Prostate gland (tissue), 2 donors: ENCODE results near the gene SLC22A3. TPM values are rescaled to one million over a fixed set of nuclear protein-coding genes. Genes with fewer than 3 reads are reported as not detected.

ENCODE experiments used
- DNase-seq: peaks from one replicate; pipeline ENCODE4 v3.0.0-alpha.2; 2019; ENCODE audit warnings: low spot score
- H3K27ac ChIP-seq, 2 donors: fragments of 200-600 bp; sonication (generic); 2 replicates each; pipeline ENCODE4 v1.5.1; 2017 to 2019
- H3K27me3 ChIP-seq: fragments of 200-600 bp; sonication (generic); replicated peaks from 2 replicates; pipeline ENCODE4 v1.5.1; 2019; ENCODE audit not compliant: insufficient read depth
- H3K36me3 ChIP-seq, 2 donors: fragments of 200-600 bp; sonication (generic); 1 replicate in 1 of 2; 2 replicates in 1 of 2; pipeline versions ENCODE4 v1.5.1 to v1.8.1; 2017 to 2019
- H3K4me1 ChIP-seq: fragments of 200-600 bp; sonication (generic); replicated peaks from 2 replicates; pipeline ENCODE4 v1.5.1; 2019
- H3K4me3 ChIP-seq, 2 donors: fragments of 200-600 bp; sonication (generic); 2 replicates each; pipeline ENCODE4 v1.5.1; 2017 to 2019
- H3K9me3 ChIP-seq: fragments of 200-600 bp; sonication (generic); 2 replicates; pipeline ENCODE4 v1.5.1; 2017
- POLR2A ChIP-seq: fragments of 450-650 bp; IDR thresholded peaks from one replicate; pipeline ENCODE4 v1.6.1; 2016; ENCODE audit warnings: antibody characterized with exemption, mild to moderate bottlenecking
- POLR2AphosphoS5 ChIP-seq: sonication (generic); formaldehyde crosslinking; IDR thresholded peaks from one replicate; pipeline ENCODE4 v1.6.1; 2017; ENCODE audit warnings: antibody characterized with exemption
- WGBS: methylation state at CpG from one replicate; pipeline ENCODE4 v1.1.5; 2018; 5-methylcytosine and 5-hydroxymethylcytosine counted together
- intact Hi-C: fragments of 100-400 bp; cut with DNase I; formaldehyde crosslinking; loops from one replicate; pipeline ENCODE4 v1.14.2; 2022
- total RNA-seq, 2 donors: library from RNA; depleted of rRNA; stranded (reverse); fragments of >200 nt; gene quantifications; one replicate each; pipeline ENCODE4 v1.1.0, GENCODE V29; 2016
- TF ChIP-seq, protein P1 (sequence below), 4 experiments: fragments of 200-600 bp in 2 of 4; fragments of 450-650 bp in 2 of 4; sonication (generic) in 2 of 4; IDR thresholded peaks; 1 replicate in 3 of 4; 2 replicates in 1 of 4; pipeline ENCODE4 v1.5.1; 2016 to 2019; ENCODE audit warnings: antibody characterized with exemption in 4 of 4, mild to moderate bottlenecking in 2 of 4, moderate library complexity in 2 of 4

The SLC22A3 gene
- total RNA-seq, 2 donors from 2014 or later: 50.2 to 118 TPM

GRCh38 chr6:160333841-160334240 lies 14.3 kb upstream of the SLC22A3 start:
- 82% methylated on average over 2 of the region's 2 CpGs for WGBS
- TF ChIP-seq POLR2AphosphoS5: no peak
- TF ChIP-seq POLR2A: no peak
- intact Hi-C loops: no loop called here
- Histone ChIP-seq H3K9me3 (no peaks in the 10 kb centered on the region), H3K4me1 (no peaks in the 10 kb centered on the region), H3K36me3 (no peaks in the 10 kb centered on the region), H3K27ac (no peak overlapping the region), H3K27me3 (no peaks in the 10 kb centered on the region), H3K4me3 (no peak overlapping the region)
- DNase-seq: no peak

DNA sequence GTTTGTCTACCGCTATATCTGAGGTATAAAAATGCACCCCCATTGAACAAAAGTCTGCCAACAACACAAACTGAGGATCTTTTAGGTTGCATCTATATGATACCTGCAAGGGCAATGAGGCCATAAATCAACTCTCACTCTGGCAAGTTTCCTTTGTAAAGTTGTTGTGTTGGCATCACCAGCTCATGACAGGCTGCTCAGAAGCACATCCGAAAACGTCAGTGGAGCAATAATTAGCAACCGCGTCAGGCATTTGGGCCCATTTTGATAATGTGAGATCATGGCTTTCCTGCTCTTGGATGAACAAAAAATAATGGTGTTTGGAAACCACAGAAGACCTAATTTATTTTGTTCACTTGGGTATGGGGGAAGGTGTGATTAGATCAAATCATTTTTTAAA lies 12.0 kb upstream of the SLC22A3 start:
- Histone ChIP-seq H3K27ac (no peak overlapping the region), H3K4me1 (no peaks in the 10 kb centered on the region), H3K27me3 (no peaks in the 10 kb centered on the region), H3K36me3 (no peaks in the 10 kb centered on the region), H3K4me3 (no peak overlapping the region), H3K9me3 (no peaks in the 10 kb centered on the region)
- TF ChIP-seq, protein P1, sequence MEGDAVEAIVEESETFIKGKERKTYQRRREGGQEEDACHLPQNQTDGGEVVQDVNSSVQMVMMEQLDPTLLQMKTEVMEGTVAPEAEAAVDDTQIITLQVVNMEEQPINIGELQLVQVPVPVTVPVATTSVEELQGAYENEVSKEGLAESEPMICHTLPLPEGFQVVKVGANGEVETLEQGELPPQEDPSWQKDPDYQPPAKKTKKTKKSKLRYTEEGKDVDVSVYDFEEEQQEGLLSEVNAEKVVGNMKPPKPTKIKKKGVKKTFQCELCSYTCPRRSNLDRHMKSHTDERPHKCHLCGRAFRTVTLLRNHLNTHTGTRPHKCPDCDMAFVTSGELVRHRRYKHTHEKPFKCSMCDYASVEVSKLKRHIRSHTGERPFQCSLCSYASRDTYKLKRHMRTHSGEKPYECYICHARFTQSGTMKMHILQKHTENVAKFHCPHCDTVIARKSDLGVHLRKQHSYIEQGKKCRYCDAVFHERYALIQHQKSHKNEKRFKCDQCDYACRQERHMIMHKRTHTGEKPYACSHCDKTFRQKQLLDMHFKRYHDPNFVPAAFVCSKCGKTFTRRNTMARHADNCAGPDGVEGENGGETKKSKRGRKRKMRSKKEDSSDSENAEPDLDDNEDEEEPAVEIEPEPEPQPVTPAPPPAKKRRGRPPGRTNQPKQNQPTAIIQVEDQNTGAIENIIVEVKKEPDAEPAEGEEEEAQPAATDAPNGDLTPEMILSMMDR (IDR thresholded peaks at IDR 0.05): no peak
- TF ChIP-seq POLR2A: no peak
- no peak for TF ChIP-seq POLR2AphosphoS5
- intact Hi-C loops: no loop called here
- 90% methylated on average over 5 of the region's 5 CpGs for WGBS
- DNase-seq: no peak

DNA sequence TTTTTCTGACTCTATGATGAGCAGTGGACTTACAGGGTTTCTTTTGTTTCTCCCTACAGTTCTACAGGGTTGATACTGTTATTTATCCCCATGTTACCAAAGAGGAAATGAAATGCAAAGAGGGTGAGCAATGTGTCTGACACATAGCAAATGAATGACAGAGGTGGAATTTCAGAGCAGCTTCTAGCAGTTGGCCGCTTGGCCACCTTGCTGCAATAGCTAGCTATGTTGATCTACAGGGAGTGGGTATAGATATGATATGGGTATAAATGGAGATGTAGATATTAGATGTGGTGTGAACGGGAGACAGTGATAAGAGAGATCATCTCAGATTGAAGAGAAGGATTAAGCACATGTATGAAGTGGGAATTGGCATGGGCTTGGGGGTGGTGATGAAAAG lies 10.9 kb upstream of the SLC22A3 start:
- Histone ChIP-seq H3K9me3 (no peaks in the 10 kb centered on the region), H3K36me3 (no peaks in the 10 kb centered on the region), H3K4me3 (no peak overlapping the region), H3K27ac (no peak overlapping the region), H3K4me1 (no peaks in the 10 kb centered on the region), H3K27me3 (no peaks in the 10 kb centered on the region)
- no peak for DNase-seq
- TF ChIP-seq POLR2AphosphoS5: no peak
- TF ChIP-seq, protein P1 (IDR thresholded peaks at IDR 0.05): no peak
- no peak for TF ChIP-seq POLR2A
- intact Hi-C loops: no loop called here
- WGBS: 95% methylated on average over 2 of the region's 2 CpGs

DNA sequence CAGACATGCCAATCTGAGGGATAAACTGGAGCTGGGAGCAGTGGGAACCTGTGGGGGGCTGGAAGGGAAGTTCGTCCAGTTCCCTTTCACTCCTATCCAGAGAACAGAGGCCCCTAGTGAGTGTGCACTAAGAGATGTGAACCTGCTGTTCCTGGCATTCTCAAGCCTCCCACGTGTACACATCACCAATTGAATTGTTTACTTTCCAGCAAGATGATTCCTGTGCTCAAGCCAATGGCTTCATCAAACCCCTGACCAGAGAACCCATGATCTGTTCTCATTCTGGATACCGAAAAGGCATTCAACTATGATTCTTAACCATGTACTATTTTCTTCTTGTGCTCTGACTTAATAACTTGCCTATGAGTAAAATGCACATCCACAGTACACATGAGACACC lies 10.2 kb upstream of the SLC22A3 start:
- Histone ChIP-seq H3K36me3 (no peaks in the 10 kb centered on the region), H3K4me1 (no peaks in the 10 kb centered on the region), H3K4me3 (no peak overlapping the region), H3K9me3 (no peaks in the 10 kb centered on the region), H3K27me3 (no peaks in the 10 kb centered on the region), H3K27ac (no peak overlapping the region)
- 57% methylated on average over 3 of the region's 3 CpGs for WGBS
- intact Hi-C loops: no loop called here
- no peak for DNase-seq
- TF ChIP-seq POLR2A: no peak
- TF ChIP-seq POLR2AphosphoS5: no peak
- TF ChIP-seq, protein P1 (IDR thresholded peaks at IDR 0.05): no peak

DNA sequence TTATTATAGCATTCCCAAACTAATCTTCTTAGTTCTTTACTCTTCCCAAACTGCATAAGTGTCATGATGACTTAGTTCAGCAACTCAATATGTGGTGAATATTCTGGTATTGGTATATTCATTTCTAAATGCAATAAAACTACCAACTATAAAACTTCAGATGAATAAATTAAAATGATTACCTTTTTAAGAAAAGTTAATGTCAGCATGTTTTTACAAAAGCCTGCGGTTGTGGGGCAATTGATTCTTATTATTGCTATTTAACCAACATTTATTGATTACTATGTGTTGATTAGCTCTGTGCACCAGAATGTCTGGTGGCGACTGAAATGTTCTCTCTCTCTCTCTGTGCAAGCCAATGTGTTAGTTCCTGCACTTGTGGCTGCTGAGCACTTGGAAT lies 5.0 kb upstream of the SLC22A3 start:
- Histone ChIP-seq H3K9me3 (no peaks in the 10 kb centered on the region), H3K27ac (no peak overlapping the region), H3K27me3 (no peaks in the 10 kb centered on the region), H3K4me1 (no peaks in the 10 kb centered on the region), H3K4me3 (no peak overlapping the region), H3K36me3 (no peaks in the 10 kb centered on the region)
- 93% methylated on average over 2 of the region's 2 CpGs for WGBS
- intact Hi-C loops: no loop called here
- DNase-seq: no peak
- no peak for TF ChIP-seq POLR2A
- TF ChIP-seq POLR2AphosphoS5: no peak
- TF ChIP-seq, protein P1 (IDR thresholded peaks at IDR 0.05): no peak
